Activated naive CD4-positive, alpha-beta T cell treated with anti-CD3 and anti-CD28 coated beads, Interleukin-2, amount 50 U/mL, for 24 hours (primary cell): Measurements from ENCODE around the gene IGBP1.
"Not testable (repeated sequence)": the region's sequence is repeated elsewhere in the genome, so short reads cannot be mapped to it uniquely, and the experiment has no call there.

Source experiments
- H3K27ac Mint-ChIP-seq: one replicate; pipeline ENCODE4 v1.8.0; 2021; ENCODE audit warnings: mild to moderate bottlenecking, mixed read lengths
- H3K27me3 Mint-ChIP-seq: one replicate; pipeline ENCODE4 v1.8.0; 2021; ENCODE audit warnings: mixed read lengths
- H3K36me3 Mint-ChIP-seq: one replicate; pipeline ENCODE4 v1.8.0; 2021; ENCODE audit warnings: mixed read lengths
- H3K4me1 Mint-ChIP-seq: one replicate; pipeline ENCODE4 v1.8.0; 2021; ENCODE audit warnings: mixed read lengths
- H3K4me3 Mint-ChIP-seq: one replicate; pipeline ENCODE4 v1.8.0; 2021; ENCODE audit warnings: mild to moderate bottlenecking, mixed read lengths
- H3K9me3 Mint-ChIP-seq: one replicate; pipeline ENCODE4 v1.8.0; 2021; ENCODE audit warnings: mixed read lengths

Gene IGBP1

GRCh38 chrX:70190225-70190624, 57.0 kb downstream of the IGBP1 start:
- peaks cover 9% of the 10 kb centered on the region for H3K36me3 Mint-ChIP-seq
- H3K9me3 Mint-ChIP-seq: peaks cover 9% of the 10 kb centered on the region
- H3K4me1 Mint-ChIP-seq: no peaks in the 10 kb centered on the region
- no peak overlapping the region for H3K4me3 Mint-ChIP-seq
- no peak overlapping the region for H3K27ac Mint-ChIP-seq
- peaks cover 1% of the 10 kb centered on the region for H3K27me3 Mint-ChIP-seq

GRCh38 chrX:70196961-70197720, 63.9 kb downstream of the IGBP1 start:
- Mint-ChIP-seq H3K4me3 (peak overlapping the region; percentile 38), H3K27me3 (peaks cover 2% of the 10 kb centered on the region), H3K27ac (peak overlapping the region; percentile 87), H3K9me3 (no peaks in the 10 kb centered on the region), H3K36me3 (no peaks in the 10 kb centered on the region), H3K4me1 (peaks cover 6% of the 10 kb centered on the region)

- Mint-ChIP-seq H3K4me1 (peaks cover 6% of the 10 kb centered on the region), H3K27ac (no peak overlapping the region), H3K9me3 (no peaks in the 10 kb centered on the region), H3K27me3 (peaks cover 1% of the 10 kb centered on the region), H3K4me3 (no peak overlapping the region), H3K36me3 (no peaks in the 10 kb centered on the region)
Observed at GRCh38 chrX:70201732-70202131, 68.5 kb downstream of the IGBP1 start.

GRCh38 chrX:70208479-70208878, 75.2 kb downstream of the IGBP1 start:
- no peak overlapping the region for H3K27ac Mint-ChIP-seq
- H3K4me1 Mint-ChIP-seq: no peaks in the 10 kb centered on the region
- no peaks in the 10 kb centered on the region for H3K27me3 Mint-ChIP-seq
- no peaks in the 10 kb centered on the region for H3K36me3 Mint-ChIP-seq
- no peak overlapping the region for H3K4me3 Mint-ChIP-seq
- no peaks in the 10 kb centered on the region for H3K9me3 Mint-ChIP-seq

- H3K4me1 Mint-ChIP-seq, H3K4me3 Mint-ChIP-seq, H3K27ac Mint-ChIP-seq, H3K9me3 Mint-ChIP-seq, H3K27me3 Mint-ChIP-seq, H3K36me3 Mint-ChIP-seq: not testable (repeated sequence)
Observed at GRCh38 chrX:70209570-70209969, 76.3 kb downstream of the IGBP1 start.
